OCI-M1 (cell line): ENCODE results near the gene MLXIPL.
A peak's percentile ranks its signal among the peaks of the same experiment; 100 is the strongest.
"Not testable (repeated sequence)": the region's sequence is repeated elsewhere in the genome, so short reads cannot be mapped to it uniquely, and the experiment has no call there.

Experiments
- DNase-seq: peaks from one replicate; lab custom pipeline; 2025; lab: John Stamatoyannopoulos, UW

MLXIPL gene, protein sequence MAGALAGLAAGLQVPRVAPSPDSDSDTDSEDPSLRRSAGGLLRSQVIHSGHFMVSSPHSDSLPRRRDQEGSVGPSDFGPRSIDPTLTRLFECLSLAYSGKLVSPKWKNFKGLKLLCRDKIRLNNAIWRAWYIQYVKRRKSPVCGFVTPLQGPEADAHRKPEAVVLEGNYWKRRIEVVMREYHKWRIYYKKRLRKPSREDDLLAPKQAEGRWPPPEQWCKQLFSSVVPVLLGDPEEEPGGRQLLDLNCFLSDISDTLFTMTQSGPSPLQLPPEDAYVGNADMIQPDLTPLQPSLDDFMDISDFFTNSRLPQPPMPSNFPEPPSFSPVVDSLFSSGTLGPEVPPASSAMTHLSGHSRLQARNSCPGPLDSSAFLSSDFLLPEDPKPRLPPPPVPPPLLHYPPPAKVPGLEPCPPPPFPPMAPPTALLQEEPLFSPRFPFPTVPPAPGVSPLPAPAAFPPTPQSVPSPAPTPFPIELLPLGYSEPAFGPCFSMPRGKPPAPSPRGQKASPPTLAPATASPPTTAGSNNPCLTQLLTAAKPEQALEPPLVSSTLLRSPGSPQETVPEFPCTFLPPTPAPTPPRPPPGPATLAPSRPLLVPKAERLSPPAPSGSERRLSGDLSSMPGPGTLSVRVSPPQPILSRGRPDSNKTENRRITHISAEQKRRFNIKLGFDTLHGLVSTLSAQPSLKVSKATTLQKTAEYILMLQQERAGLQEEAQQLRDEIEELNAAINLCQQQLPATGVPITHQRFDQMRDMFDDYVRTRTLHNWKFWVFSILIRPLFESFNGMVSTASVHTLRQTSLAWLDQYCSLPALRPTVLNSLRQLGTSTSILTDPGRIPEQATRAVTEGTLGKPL

GRCh38 chr7:73623798-73624668 lies at the start of gene MLXIPL:
TSS of gene MLXIPL (minus strand) at chr7:73624522. CDS start at chr7:73624492, 30 bp downstream.
- DNase-seq: peak; percentile 28

- no peak for DNase-seq
These were observed 47.6 kb upstream of the MLXIPL start for GRCh38 chr7:73671857-73672445.

DNA sequence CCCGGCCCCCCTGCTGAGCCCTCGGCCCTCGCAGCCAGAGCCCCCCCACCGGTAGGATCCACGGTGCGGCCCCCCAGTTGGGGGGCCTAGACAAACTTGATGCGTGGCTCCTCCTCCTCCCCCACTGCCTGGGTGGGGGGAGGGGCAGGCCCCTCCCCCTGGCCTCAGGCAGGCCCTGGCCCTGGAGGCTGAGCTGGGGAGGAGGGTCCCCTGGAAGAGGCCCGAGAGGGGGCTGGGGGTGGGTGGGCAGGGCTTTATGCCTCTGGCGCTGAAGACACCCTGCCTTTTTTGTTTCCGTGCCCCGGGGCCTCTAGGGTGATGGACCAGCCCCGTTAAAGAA lies 47.0 kb upstream of the MLXIPL start:
- DNase-seq: no peak

DNA sequence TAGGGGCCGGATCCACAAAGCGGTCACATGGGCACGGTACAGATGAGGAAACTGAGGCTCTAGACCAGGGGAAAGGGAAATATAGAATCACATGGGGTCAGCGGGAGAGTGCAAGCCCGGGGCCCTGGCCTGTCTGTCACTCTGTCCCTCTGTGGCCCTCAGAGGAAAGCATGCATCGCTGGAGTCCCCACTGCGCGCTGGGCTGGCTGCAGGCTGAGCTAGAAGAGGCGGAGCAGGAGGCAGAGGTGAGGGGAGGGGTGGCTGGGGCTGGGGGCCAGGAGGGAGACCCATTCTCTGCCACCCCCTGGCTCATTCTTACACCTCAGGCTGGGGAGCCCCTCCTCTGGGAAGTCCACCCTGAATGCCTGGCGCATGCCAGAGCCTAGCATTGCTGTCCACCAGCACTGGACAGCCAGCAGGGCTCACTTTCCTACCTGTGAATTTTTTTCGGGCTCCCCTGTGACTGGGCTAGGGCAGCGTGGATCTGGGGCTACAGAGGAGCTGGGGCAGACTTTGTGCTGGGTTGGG lies 45.6 kb upstream of the MLXIPL start:
- DNase-seq: no peak

DNA sequence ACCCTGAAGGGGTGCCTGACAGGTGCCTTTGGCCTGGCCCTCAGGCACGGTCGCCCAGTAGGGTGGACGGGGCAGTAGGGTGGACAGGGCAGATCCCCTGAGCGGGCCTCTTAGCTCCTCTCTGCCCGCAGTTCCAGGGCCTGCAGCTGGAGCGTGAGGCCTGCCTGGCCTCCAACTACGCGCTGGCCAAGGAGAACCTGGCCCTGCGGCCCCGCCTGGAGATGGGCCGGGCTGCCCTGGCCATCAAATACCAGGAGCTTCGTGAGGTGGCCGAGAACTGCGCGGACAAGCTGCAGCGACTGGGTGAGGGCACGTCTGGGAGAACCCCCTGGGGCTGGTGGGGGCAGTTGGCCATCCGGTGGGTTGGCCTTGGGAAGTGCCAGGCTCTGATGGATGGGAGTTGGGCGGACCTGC lies 45.0 kb upstream of the MLXIPL start:
- DNase-seq: no peak

- no peak for DNase-seq
These were observed 44.5 kb upstream of the MLXIPL start for GRCh38 chr7:73668886-73669230.

- DNase-seq: no peak
These were observed 44.0 kb upstream of the MLXIPL start for GRCh38 chr7:73668103-73668885.

- DNase-seq: peak; percentile 94
These were observed 43.2 kb upstream of the MLXIPL start, which contains the start of gene VPS37D for GRCh38 chr7:73667344-73668102. TSS of gene VPS37D (plus strand) at chr7:73667831. CDS start at chr7:73667959, 128 bp downstream.

DNA sequence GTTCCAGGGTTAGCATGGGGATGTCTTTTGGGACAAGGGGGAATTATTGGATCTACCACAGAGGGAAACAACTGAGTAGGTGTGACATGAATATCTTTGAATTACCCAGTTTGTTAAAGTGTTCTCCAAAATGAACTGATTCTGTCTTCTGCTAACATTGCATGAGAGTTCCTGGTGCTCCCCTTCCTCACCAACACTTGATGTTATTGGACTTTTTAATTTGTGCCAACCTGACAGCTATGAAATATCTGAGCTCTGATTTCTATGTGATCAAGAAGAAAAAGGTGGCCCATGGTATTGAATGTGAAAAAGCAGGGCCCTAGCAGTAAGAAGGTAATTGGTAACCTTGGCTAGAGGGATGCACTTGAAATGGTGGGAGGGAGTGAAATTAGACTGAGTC lies 38.7 kb upstream of the MLXIPL start:
- no peak for DNase-seq

- not testable (repeated sequence) for DNase-seq
These were observed 36.3 kb upstream of the MLXIPL start for GRCh38 chr7:73660594-73660993.

GRCh38 chr7:73659983-73660382 lies 35.7 kb upstream of the MLXIPL start:
- DNase-seq: no peak

GRCh38 chr7:73655309-73655708 lies 31.0 kb upstream of the MLXIPL start:
- DNase-seq: not testable (repeated sequence)

GRCh38 chr7:73652541-73652949 lies 28.2 kb upstream of the MLXIPL start:
- no peak for DNase-seq

- no peak for DNase-seq
These were observed 26.2 kb upstream of the MLXIPL start for GRCh38 chr7:73650524-73650923.

- no peak for DNase-seq
These were observed 25.3 kb upstream of the MLXIPL start for GRCh38 chr7:73649576-73649975.

- DNase-seq: no peak
These were observed 24.4 kb upstream of the MLXIPL start for GRCh38 chr7:73648593-73649332.

- no peak for DNase-seq
These were observed 23.6 kb upstream of the MLXIPL start for GRCh38 chr7:73647725-73648592.
